22Rv1 (cell line): Measurements from ENCODE around the gene ERVFRD-1.
"Not testable (repeated sequence)": the region's sequence is repeated elsewhere in the genome, so short reads cannot be mapped to it uniquely, and the experiment has no call there.

Experiments used
- H3K27ac ChIP-seq: fragments of 450-650 bp; 2 replicates; pipeline ENCODE4 v1.5.1; 2017
- ZFX ChIP-seq: fragments of 450-650 bp; IDR thresholded peaks from 2 replicates; pipeline ENCODE4 v1.6.1; 2017; ENCODE audit warnings: antibody characterized with exemption, borderline replicate concordance
- TF ChIP-seq, protein P1 (sequence below): fragments of 450-650 bp; IDR thresholded peaks from 2 replicates; pipeline ENCODE4 v1.5.1; 2017; ENCODE audit warnings: mild to moderate bottlenecking

The ERVFRD-1 gene

DNA sequence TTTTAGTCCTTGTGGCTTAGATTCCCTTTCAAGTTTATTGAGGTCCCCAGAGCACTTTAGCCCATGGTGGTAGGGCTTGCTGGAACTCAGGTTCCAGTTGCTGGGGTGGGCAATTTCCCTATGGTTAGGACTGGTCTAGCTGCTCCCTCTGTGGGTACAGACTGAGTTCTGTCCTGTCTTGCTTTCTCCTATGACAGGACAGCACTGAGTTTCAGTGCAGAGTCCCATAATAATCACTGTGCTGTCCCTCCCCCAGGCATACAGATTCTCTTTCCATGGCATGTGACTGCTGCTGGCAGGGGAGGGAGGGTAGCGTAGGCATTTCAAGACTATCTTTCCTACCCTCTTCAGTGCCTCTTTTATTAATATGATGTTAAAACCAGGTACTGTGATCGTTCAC lies 17.1 kb upstream of the ERVFRD-1 start:
- no peak overlapping the region for H3K27ac ChIP-seq
- TF ChIP-seq ZFX = no peak
- TF ChIP-seq, protein P1, sequence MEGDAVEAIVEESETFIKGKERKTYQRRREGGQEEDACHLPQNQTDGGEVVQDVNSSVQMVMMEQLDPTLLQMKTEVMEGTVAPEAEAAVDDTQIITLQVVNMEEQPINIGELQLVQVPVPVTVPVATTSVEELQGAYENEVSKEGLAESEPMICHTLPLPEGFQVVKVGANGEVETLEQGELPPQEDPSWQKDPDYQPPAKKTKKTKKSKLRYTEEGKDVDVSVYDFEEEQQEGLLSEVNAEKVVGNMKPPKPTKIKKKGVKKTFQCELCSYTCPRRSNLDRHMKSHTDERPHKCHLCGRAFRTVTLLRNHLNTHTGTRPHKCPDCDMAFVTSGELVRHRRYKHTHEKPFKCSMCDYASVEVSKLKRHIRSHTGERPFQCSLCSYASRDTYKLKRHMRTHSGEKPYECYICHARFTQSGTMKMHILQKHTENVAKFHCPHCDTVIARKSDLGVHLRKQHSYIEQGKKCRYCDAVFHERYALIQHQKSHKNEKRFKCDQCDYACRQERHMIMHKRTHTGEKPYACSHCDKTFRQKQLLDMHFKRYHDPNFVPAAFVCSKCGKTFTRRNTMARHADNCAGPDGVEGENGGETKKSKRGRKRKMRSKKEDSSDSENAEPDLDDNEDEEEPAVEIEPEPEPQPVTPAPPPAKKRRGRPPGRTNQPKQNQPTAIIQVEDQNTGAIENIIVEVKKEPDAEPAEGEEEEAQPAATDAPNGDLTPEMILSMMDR = no peak

DNA sequence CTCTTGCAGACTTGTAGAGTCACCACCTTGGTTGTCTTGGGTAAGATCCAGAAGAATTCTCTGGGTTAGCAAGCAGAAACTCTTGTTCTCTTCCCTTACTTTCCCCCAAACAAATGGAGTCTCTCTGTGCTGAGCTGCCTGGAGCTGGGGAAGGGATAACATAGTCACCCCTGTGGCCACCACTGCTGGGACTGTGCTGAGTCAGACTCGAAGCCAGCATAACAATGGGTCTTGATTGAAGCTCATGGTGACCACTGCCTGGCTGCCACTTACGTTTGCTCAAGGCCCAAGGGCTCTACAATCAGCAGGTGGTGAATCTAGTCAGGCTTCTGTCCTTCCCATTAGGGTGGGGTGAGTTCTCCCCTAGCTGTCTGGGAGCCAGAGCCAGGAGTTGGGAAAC lies 15.4 kb upstream of the ERVFRD-1 start:
- TF ChIP-seq, protein P1 = no peak
- TF ChIP-seq ZFX = no peak

DNA sequence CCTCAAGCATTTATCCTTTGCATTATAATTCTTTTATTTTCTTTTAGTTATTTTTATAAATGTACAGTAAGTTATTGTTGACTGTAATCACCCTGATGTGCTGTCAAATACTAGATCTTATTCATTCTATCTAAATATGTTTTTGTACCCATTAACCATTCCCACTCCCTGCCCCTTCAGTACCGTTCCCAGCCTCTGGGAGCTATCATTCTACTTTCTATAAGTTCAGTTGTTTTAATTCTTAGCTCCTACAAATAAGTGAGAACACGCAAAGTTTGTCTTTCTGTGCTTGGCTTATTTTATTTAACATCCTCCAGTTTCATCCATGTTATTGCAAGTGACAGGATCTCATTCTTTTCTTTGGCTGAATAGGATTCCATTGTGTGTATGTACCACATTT lies 12.5 kb upstream of the ERVFRD-1 start:
- TF ChIP-seq, protein P1 = no peak
- TF ChIP-seq ZFX = no peak

More for the DNA sequence above, 15.4 kb upstream of the ERVFRD-1 start:
- no peak overlapping the region for H3K27ac ChIP-seq

DNA sequence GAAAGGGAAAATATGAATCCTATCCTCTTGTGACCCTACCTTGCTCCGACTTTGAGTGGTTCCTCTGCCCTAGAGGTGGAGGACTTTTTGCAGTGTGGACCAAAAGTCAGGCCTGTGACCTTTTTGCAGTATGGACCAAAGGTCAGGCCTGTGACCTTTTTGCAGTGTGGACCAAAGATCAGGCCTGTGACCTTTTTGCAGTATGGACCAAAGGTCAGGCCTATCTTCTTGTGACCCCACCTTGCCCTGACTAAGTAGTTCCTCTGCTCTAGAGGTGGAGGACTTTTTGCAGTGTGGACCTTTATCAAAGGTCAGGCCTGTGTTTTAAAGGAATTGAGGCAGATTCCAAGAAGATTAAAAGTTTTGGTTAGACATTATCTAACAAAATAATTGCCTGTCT lies 10.9 kb upstream of the ERVFRD-1 start:
- H3K27ac ChIP-seq = no peak overlapping the region
- TF ChIP-seq, protein P1 = no peak
- no peak for TF ChIP-seq ZFX

More for the DNA sequence above, 12.5 kb upstream of the ERVFRD-1 start:
- H3K27ac ChIP-seq = no peak overlapping the region

DNA sequence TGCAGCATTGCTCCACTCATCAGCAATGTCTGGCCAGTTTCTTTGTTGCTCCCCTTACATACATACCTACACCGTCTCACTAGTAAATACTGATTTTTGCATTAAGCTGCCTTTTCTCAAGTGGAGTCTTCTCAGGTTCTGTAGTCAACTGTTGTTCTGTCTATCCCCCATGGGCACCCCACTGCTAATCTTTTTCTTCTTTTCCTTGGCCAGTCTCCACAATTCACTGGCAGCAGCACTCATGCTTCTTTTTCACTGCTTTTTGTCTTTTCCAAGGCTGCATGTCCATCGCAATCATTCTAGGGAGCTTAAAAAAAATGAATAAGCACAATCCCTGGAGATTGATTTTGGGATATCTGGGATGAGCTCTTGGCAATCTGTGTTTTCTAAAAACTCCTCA lies 10.3 kb upstream of the ERVFRD-1 start:
- no peak overlapping the region for H3K27ac ChIP-seq
- TF ChIP-seq, protein P1 = no peak
- TF ChIP-seq ZFX = no peak

DNA sequence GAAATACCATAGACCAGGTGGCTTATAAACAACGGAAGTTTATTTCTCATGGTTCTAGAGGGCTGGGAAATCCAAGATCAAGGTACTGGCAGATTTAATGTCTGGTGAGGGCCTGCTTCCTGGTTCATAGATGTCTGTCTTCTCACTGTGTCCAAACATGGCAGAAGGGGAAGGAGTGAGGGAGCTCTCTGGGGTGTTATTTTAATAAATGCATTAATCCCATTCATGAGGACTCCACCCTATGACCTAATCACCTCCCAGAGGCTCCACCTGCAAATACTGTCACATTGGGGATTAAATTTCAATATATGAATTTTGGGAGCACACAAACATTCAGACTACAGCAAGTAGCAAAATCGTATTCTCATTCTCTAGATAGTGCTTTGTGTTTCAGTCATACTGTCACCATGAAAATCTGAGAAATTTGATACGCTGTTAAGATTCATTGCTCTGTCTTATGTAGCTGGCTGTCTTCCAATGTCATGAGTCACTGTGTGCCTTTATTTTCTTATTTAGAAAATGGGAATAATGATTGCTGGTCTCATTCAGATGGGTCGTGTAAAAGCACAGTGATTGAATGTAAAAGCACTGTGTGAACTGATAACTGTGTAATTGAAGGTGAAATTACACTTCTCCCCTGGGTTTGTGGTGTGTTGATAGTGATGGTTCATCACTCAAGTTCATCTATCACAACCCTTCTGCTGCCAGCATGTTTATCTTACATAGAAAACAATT lies 8.9 kb upstream of the ERVFRD-1 start:
- TF ChIP-seq ZFX = no peak
- TF ChIP-seq, protein P1 = no peak
- H3K27ac ChIP-seq = peak overlapping the region; percentile 31; the same call in 1 of the 2 replicates

DNA sequence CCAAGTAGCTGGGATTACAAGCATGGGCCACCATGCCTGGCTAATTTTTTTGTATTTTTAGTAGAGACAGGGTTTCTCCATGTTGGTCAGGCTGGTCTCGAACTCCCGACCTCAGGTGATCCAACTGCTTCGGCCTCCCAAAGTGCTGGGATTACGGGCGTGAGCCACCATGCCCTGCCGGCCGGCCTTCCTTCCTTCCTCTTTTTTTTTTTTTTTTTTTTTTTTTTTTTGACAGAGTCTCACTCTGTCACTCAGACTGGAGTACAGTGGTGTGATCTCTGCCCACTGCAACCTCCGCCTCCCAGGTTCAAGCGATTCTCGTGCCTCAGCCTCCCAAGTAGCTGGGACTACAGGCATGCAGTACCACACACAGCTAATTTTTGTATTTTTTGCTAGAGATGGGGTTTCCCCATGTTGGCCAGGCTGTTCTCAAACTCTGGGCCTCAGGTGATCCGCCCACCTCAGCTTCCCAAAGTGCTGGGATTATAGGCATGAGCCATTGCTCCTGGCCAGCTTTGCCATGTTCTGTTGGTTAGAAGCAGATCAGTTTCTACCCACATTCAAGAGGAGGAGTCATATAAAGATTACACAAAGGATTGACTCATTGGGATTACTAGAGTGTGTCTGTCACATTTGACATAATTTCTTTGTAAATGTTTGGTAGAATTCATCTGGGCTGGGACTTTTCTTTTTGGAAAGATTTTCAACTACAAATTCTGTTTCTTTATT lies 4.4 kb upstream of the ERVFRD-1 start:
- H3K27ac ChIP-seq = not testable (repeated sequence)
